H9 (cell line): ENCODE results near the gene TBL3. TPM values are rescaled to one million over a fixed set of nuclear protein-coding genes. Genes with fewer than 3 reads are reported as not detected.

Experiments
- DNase-seq: peaks from one replicate; pipeline ENCODE4 v3.0.0-alpha.2; 2017
- H2AFZ ChIP-seq: one replicate; pipeline ENCODE4 v1.6.1; 2013; ENCODE audit warnings: mild to moderate bottlenecking, low read length, control low read depth, moderate library complexity
- H2AK5ac ChIP-seq: 2 replicates; pipeline ENCODE4 v1.6.1; 2013; ENCODE audit warnings: low read length, control low read depth, mixed read lengths; ENCODE audit not compliant: insufficient read length
- H2BK120ac ChIP-seq: one replicate; pipeline ENCODE4 v1.6.1; 2013; ENCODE audit warnings: low read depth, mild to moderate bottlenecking, low read length, control low read depth, inconsistent platforms; ENCODE audit not compliant: poor library complexity, severe bottlenecking
- H2BK12ac ChIP-seq: 2 replicates; pipeline ENCODE4 v1.6.1; 2013; ENCODE audit warnings: low read length, control low read depth, mixed read lengths, low read depth; ENCODE audit not compliant: insufficient read length
- H2BK15ac ChIP-seq: 2 replicates; pipeline ENCODE4 v1.6.1; 2013; ENCODE audit warnings: low read depth, low read length, control low read depth
- H2BK20ac ChIP-seq: one replicate; pipeline ENCODE4 v1.6.1; 2013; ENCODE audit warnings: low read depth, mild to moderate bottlenecking, low read length, control low read depth, inconsistent platforms; ENCODE audit not compliant: poor library complexity, severe bottlenecking
- H2BK5ac ChIP-seq: 2 replicates; pipeline ENCODE4 v1.6.1; 2013; ENCODE audit warnings: low read length, control low read depth, mixed read lengths; ENCODE audit not compliant: insufficient read length
- H3K14ac ChIP-seq: 2 replicates; pipeline ENCODE4 v1.6.1; 2013; ENCODE audit warnings: low read length, control low read depth; ENCODE audit not compliant: insufficient read depth
- H3K18ac ChIP-seq: 2 replicates; pipeline ENCODE4 v1.6.1; 2013; ENCODE audit warnings: low read depth, mild to moderate bottlenecking, mixed read lengths, low read length, control low read depth; ENCODE audit not compliant: insufficient read length
- H3K23ac ChIP-seq: 2 replicates; pipeline ENCODE4 v1.6.1; 2013; ENCODE audit warnings: low read length, control low read depth, mixed read lengths, low read depth; ENCODE audit not compliant: insufficient read length
- H3K23me2 ChIP-seq: 2 replicates; pipeline ENCODE4 v1.6.1; 2013; ENCODE audit warnings: low read depth, mild to moderate bottlenecking, mixed read lengths, low read length, control low read depth; ENCODE audit not compliant: insufficient read length, poor library complexity, severe bottlenecking
- H3K27ac ChIP-seq: 2 replicates; pipeline ENCODE4 v1.5.1; 2013; ENCODE audit warnings: low read length, control low read depth, mixed read lengths, low read depth; ENCODE audit not compliant: insufficient read length
- H3K27me3 ChIP-seq: 2 replicates; pipeline ENCODE4 v1.6.1; 2013; ENCODE audit warnings: low read length, control low read depth, inconsistent platforms; ENCODE audit not compliant: insufficient read depth
- H3K4ac ChIP-seq: 2 replicates; pipeline ENCODE4 v1.6.1; 2013; ENCODE audit warnings: low read depth, mild to moderate bottlenecking, control low read depth, inconsistent platforms, low read length, moderate library complexity
- H3K4me1 ChIP-seq: 2 replicates; pipeline ENCODE4 v1.6.1; 2013; ENCODE audit warnings: low read length, control low read depth, inconsistent platforms; ENCODE audit not compliant: insufficient read depth
- H3K4me2 ChIP-seq: 2 replicates; pipeline ENCODE4 v1.6.1; 2013; ENCODE audit warnings: low read length, control low read depth, mixed read lengths; ENCODE audit not compliant: insufficient read length, insufficient read depth
- H3K56ac ChIP-seq: 2 replicates; pipeline ENCODE4 v1.6.1; 2013; ENCODE audit warnings: low read depth, mild to moderate bottlenecking, mixed read lengths, low read length, control low read depth; ENCODE audit not compliant: insufficient read length
- H3K79me1 ChIP-seq: 2 replicates; pipeline ENCODE4 v1.6.1; 2013; ENCODE audit warnings: low read depth, mild to moderate bottlenecking, moderate library complexity, low read length, control low read depth, inconsistent platforms; ENCODE audit not compliant: insufficient read depth, poor library complexity, severe bottlenecking
- H3K79me2 ChIP-seq: 2 replicates; pipeline ENCODE4 v1.6.1; 2013; ENCODE audit warnings: low read length, control low read depth, inconsistent platforms; ENCODE audit not compliant: insufficient read depth
- H3K9ac ChIP-seq: 2 replicates; pipeline ENCODE4 v1.6.1; 2013; ENCODE audit warnings: low read length, control low read depth, mixed read lengths; ENCODE audit not compliant: insufficient read length; ENCODE audit errors: extremely low read depth
- H3K9me3 ChIP-seq: one replicate; pipeline ENCODE4 v1.6.1; 2013; ENCODE audit warnings: low read depth, low read length, inconsistent platforms; ENCODE audit not compliant: control insufficient read depth
- H3T11ph ChIP-seq: one replicate; pipeline ENCODE4 v1.6.1; 2013; ENCODE audit warnings: mild to moderate bottlenecking, low read length, control low read depth, inconsistent platforms
- H4K20me1 ChIP-seq: one replicate; pipeline ENCODE4 v1.6.1; 2013; ENCODE audit not compliant: control insufficient read depth, insufficient read length, insufficient read depth
- H4K5ac ChIP-seq: 2 replicates; pipeline ENCODE4 v1.6.1; 2013; ENCODE audit warnings: low read depth, mild to moderate bottlenecking, mixed read lengths, low read length, control low read depth; ENCODE audit not compliant: insufficient read length
- H4K8ac ChIP-seq: replicated peaks from 2 replicates; pipeline ENCODE4 v1.6.1; 2013; ENCODE audit warnings: low read length, control low read depth, mixed read lengths, low read depth; ENCODE audit not compliant: insufficient read length
- H4K91ac ChIP-seq: 2 replicates; pipeline ENCODE4 v1.6.1; 2013; ENCODE audit warnings: low read depth, mild to moderate bottlenecking, moderate library complexity, mixed read lengths, low read length, control low read depth; ENCODE audit not compliant: insufficient read length
- H3K27ac Mint-ChIP-seq, 3 experiments: 2 replicates in 2 of 3; 3 replicates in 1 of 3; pipeline ENCODE4 v1.8.0; 2020 to 2021; ENCODE audit warnings: mixed read lengths in 3 of 3, mild to moderate bottlenecking in 1 of 3, moderate library complexity in 1 of 3
- H3K27me3 Mint-ChIP-seq: 2 replicates; pipeline ENCODE4 v1.8.0; 2021; ENCODE audit warnings: low read depth, mild to moderate bottlenecking, moderate library complexity, mixed read lengths
- H3K36me3 Mint-ChIP-seq, 3 experiments: 2 replicates in 2 of 3; 3 replicates in 1 of 3; pipeline ENCODE4 v1.8.0; 2020 to 2021; ENCODE audit warnings: low read depth in 3 of 3, mixed read lengths in 3 of 3; ENCODE audit not compliant: insufficient read depth in 1 of 3
- H3K4me1 Mint-ChIP-seq, 2 experiments: 2 replicates each; pipeline ENCODE4 v1.8.0; 2020; ENCODE audit warnings: mixed read lengths in 2 of 2
- H3K4me3 Mint-ChIP-seq, 2 experiments: 2 replicates in 1 of 2; 3 replicates in 1 of 2; pipeline ENCODE4 v1.8.0; 2020 to 2021; ENCODE audit warnings: mild to moderate bottlenecking in 2 of 2, mixed read lengths in 2 of 2, moderate library complexity in 1 of 2
- H3K9me3 Mint-ChIP-seq, 2 experiments: 2 replicates in 1 of 2; 3 replicates in 1 of 2; pipeline ENCODE4 v1.8.0; 2020; ENCODE audit warnings: mild to moderate bottlenecking in 2 of 2, mixed read lengths in 2 of 2, moderate library complexity in 1 of 2
- CTCF ChIP-seq: fragments of 200-600 bp; sonication (generic); conservative IDR thresholded peaks from 3 replicates; pipeline ENCODE4 v1.8.0; 2021; ENCODE audit warnings: antibody characterized with exemption, mild to moderate bottlenecking
- WGBS: extraction: QIAGEN DNeasy Blood & Tissue Kit; methylation state at CpG from one replicate; pipeline ENCODE4 v1.1.7; 2013; ENCODE audit warnings: missing lambda C conversion rate, low lambda C conversion rate, mixed read lengths; ENCODE audit not compliant: insufficient read length; ENCODE audit errors: extremely low coverage; 5-methylcytosine and 5-hydroxymethylcytosine counted together
- total RNA-seq: library from RNA; stranded (reverse); gene quantifications from 2 replicates; pipeline ENCODE4 v1.2.1, GENCODE V29; 2021

The TBL3 gene
- total RNA-seq, 1 experiment from 2014 or later, result 54.0 TPM

GRCh38 chr16:2013527-2013926, 41.7 kb downstream of the TBL3 start:
- Histone ChIP-seq H3K23me2 (peaks cover 10% of the 10 kb centered on the region), H2BK5ac (no peak overlapping the region), H3T11ph (no peak overlapping the region), H4K8ac (no peak overlapping the region), H3K9ac (no peak overlapping the region), H2BK120ac (no peak overlapping the region), H2BK15ac (no peak overlapping the region), H3K14ac (no peak overlapping the region), H3K18ac (no peak overlapping the region), H2BK12ac (no peak overlapping the region), H3K79me1 (no peaks in the 10 kb centered on the region), H4K20me1 (no peaks in the 10 kb centered on the region), H3K4me1 (peaks cover 4% of the 10 kb centered on the region; the same call in 1 of the 2 replicates), H3K79me2 (peaks cover 5% of the 10 kb centered on the region; the same call in 1 of the 2 replicates), H3K27ac (no peak overlapping the region), H3K27me3 (no peaks in the 10 kb centered on the region), H2BK20ac (no peak overlapping the region), H3K9me3 (no peaks in the 10 kb centered on the region), H4K91ac (no peak overlapping the region), H3K23ac (no peak overlapping the region), H4K5ac (no peak overlapping the region), H3K4me2 (no peak overlapping the region), H3K56ac (no peak overlapping the region), H2AK5ac (no peak overlapping the region), H2AFZ (no peak overlapping the region), H3K4ac (no peak overlapping the region)
- Mint-ChIP-seq H3K27me3 (peaks cover 23% of the 10 kb centered on the region), H3K4me3 (no peak overlapping the region; a peak in 1 of 5 replicates), H3K36me3 (peaks cover under 1 to 3% (median 2%) of the 10 kb centered on the region in 3 experiments; a peak in 5 of 7 replicates), H3K27ac (no peak overlapping the region), H3K4me1 (peaks cover 7 to 9% of the 10 kb centered on the region in 2 experiments), H3K9me3 (no peaks in the 10 kb centered on the region)
- no peak for DNase-seq
- no CpG with 5 or more reads among the region's 15 CpGs for WGBS
- TF ChIP-seq CTCF, result no peak
